ENCODE results near the gene CNTN4. TPM values are rescaled to one million over a fixed set of nuclear protein-coding genes. Genes with fewer than 3 reads are reported as not detected.

The CNTN4 gene
- total RNA-seq, 3 donors from 2014 or later (not counting 1 experiment from before 2014, with no cell fraction given), result not detected

DNA sequence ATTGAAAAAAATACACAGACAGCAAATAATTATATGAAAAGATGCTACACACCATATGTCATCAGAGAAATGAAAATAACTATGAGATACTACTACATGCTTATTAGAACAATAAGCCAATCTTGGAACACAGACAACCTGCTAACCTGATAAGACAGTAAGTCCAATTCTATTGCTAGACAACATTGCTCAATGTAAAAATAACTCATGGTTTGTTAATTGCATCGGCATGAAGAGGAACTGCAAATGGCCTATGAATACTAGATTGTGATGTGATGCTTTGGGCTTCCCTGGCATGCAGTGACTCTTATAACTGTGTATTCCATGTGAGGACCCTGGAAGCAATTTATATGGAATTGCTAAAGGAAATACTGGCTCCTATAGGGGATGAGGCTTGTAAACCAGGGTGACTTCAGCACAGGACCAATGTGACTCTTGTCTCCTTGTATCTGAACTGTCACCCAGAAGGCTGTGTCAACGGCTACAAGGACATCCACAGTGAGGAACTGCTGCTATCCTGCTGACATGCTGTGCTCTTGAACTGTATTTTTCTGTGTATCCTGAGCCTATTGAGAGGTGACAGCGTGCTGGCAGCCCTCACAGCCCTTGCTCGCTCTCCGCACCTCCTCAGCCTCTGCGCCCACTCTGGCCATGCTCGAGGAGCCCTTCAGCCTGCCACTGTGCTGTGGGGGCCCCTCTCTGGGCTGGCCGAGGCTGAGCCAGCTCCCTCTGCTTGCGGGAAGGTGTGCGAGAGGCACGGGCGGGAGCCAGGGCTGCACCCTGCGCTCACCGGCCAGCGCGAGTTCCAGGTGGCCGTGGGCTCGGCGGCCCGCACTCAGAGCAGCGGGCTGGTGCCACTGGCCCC is 385.7 kb downstream of the CNTN4 start:
- no peaks in the 10 kb centered on the region for H3K4me1 Mint-ChIP-seq
- ATAC-seq (no peak), DNase-seq (no peak)
- Histone ChIP-seq H3K27me3 (ENCODE audit: control insufficient read depth, insufficient read depth, low read length) (no peaks in the 10 kb centered on the region), H3K9me3 (ENCODE audit: control insufficient read depth, insufficient read depth, low read length) (peaks cover 5% of the 10 kb centered on the region), H3K4me1 (ENCODE audit: control insufficient read depth, insufficient read depth, low read length) (no peaks in the 10 kb centered on the region), H3K4me3 (ENCODE audit: low read length) (no peak overlapping the region), H3K27ac (ENCODE audit: low read length) (no peak overlapping the region), H3K36me3 (ENCODE audit: control insufficient read depth, insufficient read depth, low read length) (no peaks in the 10 kb centered on the region)
- H3K36me3 Mint-ChIP-seq, result no peaks in the 10 kb centered on the region
- H3K9me3 Mint-ChIP-seq, result peaks cover 7% of the 10 kb centered on the region in 2 donors
- H3K27ac Mint-ChIP-seq, result no peak overlapping the region
- 93% methylated on average over 21 of the region's 21 CpGs for WGBS (ENCODE audit: insufficient coverage)
- TF ChIP-seq, protein P1, sequence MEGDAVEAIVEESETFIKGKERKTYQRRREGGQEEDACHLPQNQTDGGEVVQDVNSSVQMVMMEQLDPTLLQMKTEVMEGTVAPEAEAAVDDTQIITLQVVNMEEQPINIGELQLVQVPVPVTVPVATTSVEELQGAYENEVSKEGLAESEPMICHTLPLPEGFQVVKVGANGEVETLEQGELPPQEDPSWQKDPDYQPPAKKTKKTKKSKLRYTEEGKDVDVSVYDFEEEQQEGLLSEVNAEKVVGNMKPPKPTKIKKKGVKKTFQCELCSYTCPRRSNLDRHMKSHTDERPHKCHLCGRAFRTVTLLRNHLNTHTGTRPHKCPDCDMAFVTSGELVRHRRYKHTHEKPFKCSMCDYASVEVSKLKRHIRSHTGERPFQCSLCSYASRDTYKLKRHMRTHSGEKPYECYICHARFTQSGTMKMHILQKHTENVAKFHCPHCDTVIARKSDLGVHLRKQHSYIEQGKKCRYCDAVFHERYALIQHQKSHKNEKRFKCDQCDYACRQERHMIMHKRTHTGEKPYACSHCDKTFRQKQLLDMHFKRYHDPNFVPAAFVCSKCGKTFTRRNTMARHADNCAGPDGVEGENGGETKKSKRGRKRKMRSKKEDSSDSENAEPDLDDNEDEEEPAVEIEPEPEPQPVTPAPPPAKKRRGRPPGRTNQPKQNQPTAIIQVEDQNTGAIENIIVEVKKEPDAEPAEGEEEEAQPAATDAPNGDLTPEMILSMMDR (IDR thresholded peaks at IDR 0.05), result no peak
- no peak overlapping the region for H3K4me3 Mint-ChIP-seq
- no peaks in the 10 kb centered on the region for H3K27me3 Mint-ChIP-seq (ENCODE audit: low read depth in 2 of 2)
- intact Hi-C loops (cut with micrococcal nuclease), result no loop called here

DNA sequence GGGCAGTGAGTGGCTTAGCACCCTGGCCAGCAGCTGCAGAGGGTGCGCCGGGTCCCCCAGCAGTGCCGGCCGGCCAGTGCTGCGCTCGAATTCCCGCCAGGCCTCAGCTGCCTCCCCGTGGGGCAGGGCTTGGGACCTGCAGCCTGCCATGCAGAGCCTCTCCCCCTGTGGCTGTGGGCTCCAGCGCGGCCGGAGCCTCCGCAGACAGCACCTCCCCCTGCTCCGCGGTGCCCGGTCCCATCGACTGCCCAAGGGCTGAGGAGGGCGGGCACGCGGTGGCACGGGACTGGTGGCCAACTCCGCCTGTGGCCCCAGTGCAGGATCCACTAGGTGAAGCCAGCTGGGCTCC is 386.3 kb downstream of the CNTN4 start:
- no peak for DNase-seq
- intact Hi-C loops (cut with micrococcal nuclease), result no loop called here

DNA sequence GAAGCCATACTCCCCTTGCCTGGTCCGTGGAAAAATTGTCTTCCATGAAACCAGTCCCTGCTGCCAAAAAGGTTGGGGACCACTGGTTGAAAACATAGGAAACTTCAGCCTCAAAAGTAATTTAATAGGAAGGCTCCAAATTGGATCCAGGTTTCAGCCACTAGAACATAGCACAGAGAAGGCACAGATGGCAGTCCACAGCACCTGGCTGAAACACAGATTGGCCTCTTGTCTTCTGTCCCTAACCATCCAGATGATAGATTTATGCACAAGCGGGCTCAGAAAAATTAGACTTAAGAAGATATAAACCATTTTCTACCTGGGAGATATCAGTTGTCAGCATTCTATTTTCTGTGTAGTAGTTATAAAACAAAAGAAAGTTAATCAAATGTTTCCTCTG is 397.1 kb downstream of the CNTN4 start:
- H3K36me3 ChIP-seq (ENCODE audit: control insufficient read depth, insufficient read depth, low read length), result no peaks in the 10 kb centered on the region
- no peaks in the 10 kb centered on the region for H3K4me1 ChIP-seq (ENCODE audit: control insufficient read depth, insufficient read depth, low read length)
- no peak overlapping the region for H3K27ac Mint-ChIP-seq
- H3K9me3 ChIP-seq (ENCODE audit: control insufficient read depth, insufficient read depth, low read length), result no peaks in the 10 kb centered on the region
- ATAC-seq (no peak), DNase-seq (no peak)
- 87% methylated on average over 2 of the region's 2 CpGs for WGBS (ENCODE audit: insufficient coverage)
- peaks cover 5 to 8% of the 10 kb centered on the region in 2 donors for H3K9me3 Mint-ChIP-seq
- H3K36me3 Mint-ChIP-seq, result no peaks in the 10 kb centered on the region
- no peaks in the 10 kb centered on the region for H3K27me3 Mint-ChIP-seq (ENCODE audit: low read depth in 2 of 2)
- H3K27me3 ChIP-seq (ENCODE audit: control insufficient read depth, insufficient read depth, low read length), result no peaks in the 10 kb centered on the region
- intact Hi-C loops (cut with micrococcal nuclease), result no loop called here
- no peaks in the 10 kb centered on the region for H3K4me1 Mint-ChIP-seq
- TF ChIP-seq, protein P1 (IDR thresholded peaks at IDR 0.05), result no peak
- H3K4me3 ChIP-seq (ENCODE audit: low read length), result no peak overlapping the region
- H3K27ac ChIP-seq (ENCODE audit: low read length), result no peak overlapping the region
- H3K4me3 Mint-ChIP-seq, result no peak overlapping the region

More for the DNA sequence above, 386.3 kb downstream of the CNTN4 start:
- Histone ChIP-seq H3K9me3 (ENCODE audit: control insufficient read depth, insufficient read depth, low read length) (peaks cover 5% of the 10 kb centered on the region), H3K36me3 (ENCODE audit: control insufficient read depth, insufficient read depth, low read length) (no peaks in the 10 kb centered on the region), H3K4me1 (ENCODE audit: control insufficient read depth, insufficient read depth, low read length) (no peaks in the 10 kb centered on the region), H3K27me3 (ENCODE audit: control insufficient read depth, insufficient read depth, low read length) (no peaks in the 10 kb centered on the region), H3K4me3 (ENCODE audit: low read length) (no peak overlapping the region), H3K27ac (ENCODE audit: low read length) (no peak overlapping the region)
- no peak overlapping the region for H3K27ac Mint-ChIP-seq
- peaks cover 7 to 9% of the 10 kb centered on the region in 2 donors for H3K9me3 Mint-ChIP-seq
- H3K4me3 Mint-ChIP-seq, result no peak overlapping the region
- no peaks in the 10 kb centered on the region for H3K36me3 Mint-ChIP-seq
- TF ChIP-seq, protein P1 (IDR thresholded peaks at IDR 0.05), result no peak
- no peaks in the 10 kb centered on the region for H3K27me3 Mint-ChIP-seq (ENCODE audit: low read depth in 2 of 2)
- H3K4me1 Mint-ChIP-seq, result no peaks in the 10 kb centered on the region
- no peak for ATAC-seq
- WGBS (ENCODE audit: insufficient coverage), result 95% methylated on average over 21 of the region's 21 CpGs
